Astrocyte (in vitro differentiated cells and primary cell): ENCODE measurements around the gene BANP. TPM values are rescaled to one million over a fixed set of nuclear protein-coding genes. Genes with fewer than 3 reads are reported as not detected.
"Not testable (repeated sequence)": the region's sequence is repeated elsewhere in the genome, so short reads cannot be mapped to it uniquely, and the experiment has no call there.

Experiments used
- DNase-seq: peaks from one replicate; pipeline ENCODE4 v3.0.0-alpha.2; 2010; ENCODE audit warnings: low read depth
- FAIRE-seq: peaks from 2 replicates; lab custom pipeline; 2011; peaks lifted over from hg19 to GRCh38; lab: Jason Lieb, UNC
- H2AFZ ChIP-seq: 2 replicates; pipeline ENCODE4 v1.6.0; 2012; ENCODE audit warnings: low read depth, low read length, inconsistent platforms
- H3K27ac ChIP-seq: 2 replicates; pipeline ENCODE4 v1.5.1; 2011; ENCODE audit warnings: low read depth, low read length, inconsistent platforms
- H3K27me3 ChIP-seq: 2 replicates; pipeline ENCODE4 v1.6.0; 2011; ENCODE audit warnings: low read length, inconsistent platforms; ENCODE audit not compliant: insufficient read depth
- H3K36me3 ChIP-seq: 2 replicates; pipeline ENCODE4 v1.5.1; 2011; ENCODE audit warnings: low read length, inconsistent platforms; ENCODE audit not compliant: insufficient read depth
- H3K4me1 ChIP-seq: 2 replicates; pipeline ENCODE4 v1.5.1; 2011; ENCODE audit warnings: low read length, inconsistent platforms; ENCODE audit not compliant: insufficient read depth
- H3K4me2 ChIP-seq: 2 replicates; pipeline ENCODE4 v1.6.0; 2012; ENCODE audit warnings: low read length, inconsistent platforms
- H3K4me3 ChIP-seq: 2 replicates; pipeline ENCODE4 v1.5.1; 2011; ENCODE audit warnings: low read depth, mild to moderate bottlenecking, low read length, inconsistent platforms; ENCODE audit not compliant: insufficient read depth
- H3K79me2 ChIP-seq: 2 replicates; pipeline ENCODE4 v1.6.0; 2012; ENCODE audit warnings: mild to moderate bottlenecking, low read length, inconsistent platforms; ENCODE audit not compliant: insufficient read depth
- H3K9ac ChIP-seq: 2 replicates; pipeline ENCODE4 v1.6.0; 2012; ENCODE audit warnings: mild to moderate bottlenecking, low read length, inconsistent platforms
- H3K9me3 ChIP-seq: 2 replicates; pipeline ENCODE4 v1.5.1; 2012; ENCODE audit warnings: low read depth, mild to moderate bottlenecking, low read length, inconsistent platforms; ENCODE audit not compliant: insufficient read depth
- H4K20me1 ChIP-seq: 2 replicates; pipeline ENCODE4 v1.6.0; 2012; ENCODE audit warnings: low read length, inconsistent platforms; ENCODE audit not compliant: insufficient read depth
- H3K27ac Mint-ChIP-seq: one replicate; pipeline ENCODE4 v1.8.0; 2021; ENCODE audit warnings: mild to moderate bottlenecking, mixed read lengths; ENCODE audit not compliant: unreplicated experiment
- H3K27me3 Mint-ChIP-seq: one replicate; pipeline ENCODE4 v1.8.0; 2021; ENCODE audit warnings: low read depth, mixed read lengths; ENCODE audit not compliant: unreplicated experiment
- H3K36me3 Mint-ChIP-seq: one replicate; pipeline ENCODE4 v1.8.0; 2021; ENCODE audit warnings: low read depth, mixed read lengths; ENCODE audit not compliant: unreplicated experiment
- H3K4me1 Mint-ChIP-seq: one replicate; pipeline ENCODE4 v1.8.0; 2021; ENCODE audit warnings: low read depth, mixed read lengths; ENCODE audit not compliant: unreplicated experiment
- H3K4me3 Mint-ChIP-seq: one replicate; pipeline ENCODE4 v1.8.0; 2021; ENCODE audit warnings: mild to moderate bottlenecking, moderate library complexity, mixed read lengths; ENCODE audit not compliant: unreplicated experiment
- H3K9me3 Mint-ChIP-seq: one replicate; pipeline ENCODE4 v1.8.0; 2021; ENCODE audit warnings: mild to moderate bottlenecking, mixed read lengths; ENCODE audit not compliant: unreplicated experiment
- EZH2 ChIP-seq: IDR thresholded peaks from 2 replicates; pipeline ENCODE4 v1.6.1; 2012; ENCODE audit warnings: mild to moderate bottlenecking, low read length, inconsistent platforms; ENCODE audit not compliant: insufficient read depth
- total RNA-seq: library from RNA; stranded (reverse); gene quantifications from 2 replicates; pipeline ENCODE4 v1.2.1, GENCODE V29; 2021
- TF ChIP-seq, protein P1 (sequence below): IDR thresholded peaks from 2 replicates; pipeline ENCODE4 v1.5.1; 2011; ENCODE audit warnings: low read depth, mild to moderate bottlenecking, inconsistent platforms, low read length, moderate library complexity; ENCODE audit not compliant: insufficient read depth

Gene BANP
- total RNA-seq, 1 donor from 2014 or later: 28.9 TPM

DNA sequence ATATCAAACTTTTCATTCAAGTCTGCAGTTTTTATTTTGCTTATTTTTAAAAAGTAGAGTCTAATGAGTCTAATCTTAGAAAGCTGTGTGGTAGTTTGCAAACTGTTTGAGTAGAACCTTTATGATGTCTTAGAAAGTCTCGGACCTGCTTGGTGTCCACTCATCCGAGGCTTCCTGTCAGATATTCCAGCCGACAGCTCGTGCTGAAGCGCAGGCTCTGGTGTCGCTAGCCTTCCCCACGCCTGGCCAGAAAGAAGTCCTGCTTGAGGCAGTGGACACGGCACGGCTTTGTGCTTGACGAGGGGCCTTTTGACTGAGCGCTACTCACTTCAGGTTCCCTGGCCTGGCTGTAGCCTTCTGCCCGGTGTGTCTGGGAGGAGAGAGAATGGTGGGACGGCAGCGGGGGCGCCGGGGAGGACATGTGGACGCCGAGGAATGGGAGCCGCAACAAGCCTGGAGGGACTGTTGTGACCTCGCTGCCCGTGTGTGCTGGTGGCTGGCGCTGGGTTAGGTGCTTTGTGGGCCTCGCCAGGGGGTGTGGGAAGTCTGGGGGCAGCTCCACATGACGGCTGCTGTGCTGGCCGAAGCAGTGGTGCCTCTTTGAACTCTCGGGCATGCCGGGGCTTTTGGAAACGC, 33.5 kb downstream of the BANP start:
- Mint-ChIP-seq H3K4me1 (peaks cover 14% of the 10 kb centered on the region), H3K4me3 (peak overlapping the region; percentile 9), H3K9me3 (no peaks in the 10 kb centered on the region), H3K27ac (peak overlapping the region; percentile 59), H3K36me3 (peaks cover 18% of the 10 kb centered on the region), H3K27me3 (no peaks in the 10 kb centered on the region)
- DNase-seq (no peak), FAIRE-seq (no peak)
- H3K9ac ChIP-seq: no peak overlapping the region
- no peak overlapping the region for H3K27ac ChIP-seq
- no peak overlapping the region for H2AFZ ChIP-seq
- H3K4me1 ChIP-seq: peaks cover 8% of the 10 kb centered on the region
- H3K4me3 ChIP-seq: no peak overlapping the region
- no peaks in the 10 kb centered on the region for H4K20me1 ChIP-seq
- no peak overlapping the region for H3K4me2 ChIP-seq
- H3K36me3 ChIP-seq: no peaks in the 10 kb centered on the region
- no peaks in the 10 kb centered on the region for H3K79me2 ChIP-seq
- no peak for TF ChIP-seq EZH2
- TF ChIP-seq, protein P1, sequence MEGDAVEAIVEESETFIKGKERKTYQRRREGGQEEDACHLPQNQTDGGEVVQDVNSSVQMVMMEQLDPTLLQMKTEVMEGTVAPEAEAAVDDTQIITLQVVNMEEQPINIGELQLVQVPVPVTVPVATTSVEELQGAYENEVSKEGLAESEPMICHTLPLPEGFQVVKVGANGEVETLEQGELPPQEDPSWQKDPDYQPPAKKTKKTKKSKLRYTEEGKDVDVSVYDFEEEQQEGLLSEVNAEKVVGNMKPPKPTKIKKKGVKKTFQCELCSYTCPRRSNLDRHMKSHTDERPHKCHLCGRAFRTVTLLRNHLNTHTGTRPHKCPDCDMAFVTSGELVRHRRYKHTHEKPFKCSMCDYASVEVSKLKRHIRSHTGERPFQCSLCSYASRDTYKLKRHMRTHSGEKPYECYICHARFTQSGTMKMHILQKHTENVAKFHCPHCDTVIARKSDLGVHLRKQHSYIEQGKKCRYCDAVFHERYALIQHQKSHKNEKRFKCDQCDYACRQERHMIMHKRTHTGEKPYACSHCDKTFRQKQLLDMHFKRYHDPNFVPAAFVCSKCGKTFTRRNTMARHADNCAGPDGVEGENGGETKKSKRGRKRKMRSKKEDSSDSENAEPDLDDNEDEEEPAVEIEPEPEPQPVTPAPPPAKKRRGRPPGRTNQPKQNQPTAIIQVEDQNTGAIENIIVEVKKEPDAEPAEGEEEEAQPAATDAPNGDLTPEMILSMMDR: no peak
- no peaks in the 10 kb centered on the region for H3K9me3 ChIP-seq
- H3K27me3 ChIP-seq: no peaks in the 10 kb centered on the region

DNA sequence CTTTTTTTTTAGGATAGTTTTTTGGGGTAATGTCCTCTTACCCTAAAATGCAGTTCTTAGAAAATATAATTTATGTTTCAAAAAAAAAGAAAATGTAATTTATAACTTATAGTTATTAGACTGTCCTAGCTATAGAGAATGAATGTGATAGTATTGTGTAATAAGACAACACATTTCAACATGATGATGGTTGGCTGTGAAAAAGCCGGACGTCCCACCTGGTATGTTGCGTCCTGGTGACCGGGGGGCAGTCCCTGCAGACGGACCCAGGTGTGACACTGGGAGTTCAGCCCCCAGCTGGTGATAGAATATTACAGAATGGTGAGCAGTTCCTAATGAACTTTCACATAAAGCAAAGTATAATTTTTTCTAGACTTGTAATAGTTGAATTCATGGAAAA, 34.3 kb downstream of the BANP start:
- H3K36me3 Mint-ChIP-seq: peaks cover 18% of the 10 kb centered on the region
- H3K4me3 Mint-ChIP-seq, H3K27me3 Mint-ChIP-seq, H3K4me1 ChIP-seq, H4K20me1 ChIP-seq, H2AFZ ChIP-seq, H3K9me3 ChIP-seq, H3K4me2 ChIP-seq, H3K9me3 Mint-ChIP-seq, DNase-seq, H3K36me3 ChIP-seq, H3K9ac ChIP-seq, H3K4me3 ChIP-seq, H3K27me3 ChIP-seq, FAIRE-seq, H3K27ac Mint-ChIP-seq, H3K79me2 ChIP-seq, H3K27ac ChIP-seq: not testable (repeated sequence)
- peaks cover 14% of the 10 kb centered on the region for H3K4me1 Mint-ChIP-seq

DNA sequence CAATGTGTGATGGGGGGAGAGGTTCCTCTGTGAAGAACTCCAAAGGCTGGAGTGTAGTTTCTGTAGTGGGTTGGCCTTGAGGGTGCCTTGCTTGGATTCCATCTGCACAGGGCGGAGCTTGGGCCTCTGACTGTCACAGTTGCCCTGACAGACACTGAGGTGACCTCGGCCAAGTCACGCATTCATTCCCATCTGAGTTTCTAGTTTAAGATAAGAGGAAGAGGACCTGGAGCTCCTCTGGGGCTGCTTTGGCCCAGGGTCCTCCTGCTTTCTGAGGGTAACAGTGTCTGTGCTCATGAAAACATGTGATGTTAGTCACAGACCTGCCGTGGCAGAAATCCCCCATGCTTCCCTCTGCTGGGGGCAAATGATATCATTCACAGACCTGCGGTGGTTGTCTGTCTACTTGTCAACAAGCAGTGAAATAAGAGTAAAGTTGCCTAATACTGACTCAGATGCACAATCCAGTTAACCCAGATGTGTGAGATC, 35.2 kb downstream of the BANP start:
- peak overlapping the region; percentile 84 for H3K27ac Mint-ChIP-seq

DNA sequence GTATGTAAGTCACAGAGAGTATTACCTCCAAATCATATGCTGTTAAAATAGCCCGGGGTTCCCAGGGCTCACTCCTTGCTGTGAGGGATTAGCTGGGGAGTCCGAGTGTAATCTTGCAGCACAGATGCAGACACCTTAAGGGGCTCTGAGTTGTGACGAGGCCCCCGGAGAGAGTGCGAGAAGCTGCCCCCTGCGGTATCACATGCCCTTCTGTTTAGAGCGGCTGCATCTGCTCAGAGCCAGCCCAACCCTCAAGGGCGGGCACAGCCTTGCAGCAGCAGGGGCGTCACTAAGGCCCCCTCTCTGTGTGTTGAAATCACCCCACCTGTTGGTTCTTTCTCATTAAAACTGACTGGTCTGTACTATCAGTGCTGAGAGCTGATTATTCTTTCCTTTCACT, 37.4 kb downstream of the BANP start:
- FAIRE-seq, H3K27me3 Mint-ChIP-seq, H2AFZ ChIP-seq, H3K9me3 ChIP-seq, H3K9ac ChIP-seq, H3K79me2 ChIP-seq, H3K27me3 ChIP-seq, H4K20me1 ChIP-seq, H3K27ac ChIP-seq, H3K9me3 Mint-ChIP-seq, H3K36me3 ChIP-seq, DNase-seq, H3K4me1 ChIP-seq, H3K4me2 ChIP-seq, H3K4me3 ChIP-seq, H3K4me3 Mint-ChIP-seq, H3K4me1 Mint-ChIP-seq: not testable (repeated sequence)
- peaks cover 15% of the 10 kb centered on the region for H3K36me3 Mint-ChIP-seq
- peak overlapping the region; percentile 66 for H3K27ac Mint-ChIP-seq

More for the DNA sequence above, 35.2 kb downstream of the BANP start:
- not testable (repeated sequence) for H3K9me3 ChIP-seq, H3K4me1 ChIP-seq, H2AFZ ChIP-seq, H3K79me2 ChIP-seq, H4K20me1 ChIP-seq, H3K27me3 ChIP-seq, H3K9me3 Mint-ChIP-seq, H3K36me3 ChIP-seq, FAIRE-seq, H3K27me3 Mint-ChIP-seq, H3K4me3 ChIP-seq
- H3K9ac ChIP-seq: peak overlapping the region; percentile 66
- Mint-ChIP-seq H3K4me3 (peak overlapping the region; percentile 50), H3K36me3 (peaks cover 18% of the 10 kb centered on the region), H3K4me1 (peaks cover 14% of the 10 kb centered on the region)
- H3K27ac ChIP-seq: peak overlapping the region; percentile 72
- DNase-seq: peak; percentile 48
- H3K4me2 ChIP-seq: peak overlapping the region; percentile 48

DNA sequence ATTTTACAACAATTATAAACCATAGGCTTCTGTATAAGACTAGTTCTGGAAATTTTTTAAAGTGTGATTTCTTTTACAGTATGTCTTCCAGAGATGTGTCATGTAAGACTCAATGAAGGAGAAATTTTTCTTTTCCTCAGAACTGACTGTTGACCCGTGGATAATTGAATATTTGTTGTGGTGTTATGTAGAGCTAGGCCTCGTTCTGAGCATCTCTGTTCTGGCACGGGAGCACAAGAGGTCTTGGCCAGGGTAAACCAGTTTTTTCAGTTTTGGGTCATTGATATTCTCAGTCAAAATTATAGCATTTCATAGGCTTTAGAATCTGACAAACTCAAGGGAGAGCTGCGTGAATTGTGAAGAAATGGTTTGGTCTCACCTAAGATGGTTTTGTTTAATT, 39.0 kb downstream of the BANP start:
- H3K4me2 ChIP-seq, H3K27me3 ChIP-seq, H3K4me1 Mint-ChIP-seq, H3K4me3 Mint-ChIP-seq, H3K9me3 Mint-ChIP-seq, H2AFZ ChIP-seq, H3K27ac ChIP-seq, FAIRE-seq, H3K4me1 ChIP-seq, H3K9me3 ChIP-seq, H3K79me2 ChIP-seq, DNase-seq, H3K9ac ChIP-seq, H3K27me3 Mint-ChIP-seq, H4K20me1 ChIP-seq, H3K4me3 ChIP-seq, H3K36me3 ChIP-seq, H3K27ac Mint-ChIP-seq: not testable (repeated sequence)
- H3K36me3 Mint-ChIP-seq: peaks cover 12% of the 10 kb centered on the region
